SIG-M5 treated with dmso at 0.1 percent for 504 hours (cell line): ENCODE measurements around the gene NBL1.

ENCODE experiments used
- DNase-seq: peaks from one replicate; lab custom pipeline; 2025; ENCODE audit not compliant: unreplicated experiment; lab: John Stamatoyannopoulos, UW

The NBL1 gene

GRCh38 chr1:19695772-19696171, 51.7 kb downstream of the NBL1 start:
- DNase-seq = no peak

GRCh38 chr1:19696820-19697219, 52.7 kb downstream of the NBL1 start:
- no peak for DNase-seq

- DNase-seq = no peak
Observed at GRCh38 chr1:19698181-19698580, 54.1 kb downstream of the NBL1 start.

- DNase-seq = no peak
Observed at GRCh38 chr1:19700079-19700777, 56.1 kb downstream of the NBL1 start.

GRCh38 chr1:19703280-19703679, 59.2 kb downstream of the NBL1 start:
- no peak for DNase-seq

- DNase-seq = peak; percentile 12
Observed at GRCh38 chr1:19704247-19705113, 60.4 kb downstream of the NBL1 start.

- DNase-seq = no peak
Observed at GRCh38 chr1:19705464-19705863, 61.4 kb downstream of the NBL1 start.

GRCh38 chr1:19706136-19706535, 62.0 kb downstream of the NBL1 start:
- DNase-seq = no peak
